Heart left ventricle (tissue), 16 donors: ENCODE measurements around the gene CRYL1. TPM values are rescaled to one million over a fixed set of nuclear protein-coding genes. Genes with fewer than 3 reads are reported as not detected.

Experiments
- ATAC-seq, 4 donors: fragments of 200-7000 bp; cut with Tn5 transposase; one replicate each; pipeline ENCODE4 v1.9.1; 2020 to 2022; ENCODE audit warnings: moderate library complexity in 4 of 4, mild to moderate bottlenecking in 3 of 4, moderate number of reproducible peaks in 1 of 4
- DNase-seq, 5 donors: peaks; one replicate each; pipeline ENCODE4 v3.0.0-alpha.2; 2020
- H3K27ac ChIP-seq, 12 donors: fragments of 200-600 bp; sonication (generic) in 4 of 12; one replicate each; pipeline versions ENCODE4 v1.5.0 to v1.8.0; 2016 to 2022; ENCODE audit warnings: mild to moderate bottlenecking in 2 of 12
- H3K27me3 ChIP-seq, 9 donors: fragments of 200-600 bp; sonication (generic) in 2 of 9; one replicate each; pipeline versions ENCODE4 v1.5.1 to v1.8.0; 2016 to 2022; ENCODE audit warnings: mild to moderate bottlenecking in 3 of 9
- H3K36me3 ChIP-seq, 9 donors: fragments of 200-600 bp; sonication (generic) in 2 of 9; one replicate each; pipeline versions ENCODE4 v1.5.0 to v1.8.0; 2018 to 2022; ENCODE audit warnings: mild to moderate bottlenecking in 2 of 9
- H3K4me1 ChIP-seq, 12 donors: fragments of 200-600 bp; sonication (generic) in 4 of 12; one replicate each; pipeline versions ENCODE4 v1.5.0 to v1.8.0; 2016 to 2022; ENCODE audit warnings: mild to moderate bottlenecking in 3 of 12
- H3K4me3 ChIP-seq, 12 donors: fragments of 200-600 bp; sonication (generic) in 4 of 12; one replicate each; pipeline versions ENCODE4 v1.5.0 to v1.8.0; 2017 to 2022; ENCODE audit warnings: mild to moderate bottlenecking in 9 of 12, moderate library complexity in 4 of 12
- H3K9me3 ChIP-seq, 12 donors: fragments of 200-600 bp; sonication (generic) in 4 of 12; one replicate each; pipeline versions ENCODE4 v1.5.0 to v1.8.0; 2016 to 2022; ENCODE audit warnings: mild to moderate bottlenecking in 1 of 12
- CTCF ChIP-seq, 12 donors: fragments of 200-600 bp; sonication (generic) in 4 of 12; IDR thresholded peaks; one replicate each; pipeline versions ENCODE4 v1.5.0 to v1.8.0; 2018 to 2022; ENCODE audit warnings: antibody characterized with exemption in 12 of 12, mild to moderate bottlenecking in 5 of 12
- POLR2A ChIP-seq, 2 donors: fragments of 450-650 bp; IDR thresholded peaks; one replicate each; pipeline ENCODE4 v1.6.1; 2017; ENCODE audit warnings: antibody characterized with exemption in 2 of 2, mild to moderate bottlenecking in 2 of 2, moderate library complexity in 2 of 2
- WGBS, 4 donors: extraction: QIAGEN DNeasy Blood & Tissue Kit in 2 of 4; methylation state at CpG; one replicate each; pipeline versions ENCODE4 v1.1.5 to v1.1.7; 2013 to 2018; 5-methylcytosine and 5-hydroxymethylcytosine counted together
- intact Hi-C, 10 donors: fragments of 100-400 bp; cut with DNase I; formaldehyde crosslinking; loops; one replicate each; pipeline versions ENCODE4 v1.11.1 to v1.14.2; 2022
- polyA plus RNA-seq, 2 donors: library from polyadenylated mRNA; stranded (reverse); fragments of 200-250 nt; gene quantifications; one replicate each; pipeline ENCODE4 v1.2.3, GENCODE V29; 2013
- total RNA-seq, 9 donors: library from RNA; depleted of rRNA in 2 of 9; stranded (reverse); fragments of >200 nt in 2 of 9; fragmentation: NEBNext Ultra II Directional in 3 of 9; extraction: Animal tissue kit (Norgen Biotek cat#: 25700) in 3 of 9; gene quantifications; one replicate each; pipeline versions ENCODE4 v1.1.0 to v1.2.4, GENCODE V29; 2016 to 2023
- donor health status: ischemic (EF 13 %, LVEDD 7.1; RV severe dilation, severe dysfunction).
- donor health status: healthy with polysubstance abuse.
- donor health status: DM: no; HTN: yes; CAD: no.
- donor health status: DM: no; HTN: no; CAD: no.
- donor health status: ischemic (EF 25% LVEDD 6.9; RV normal size, moderate dysfunction).
- donor health status: ischemic (EF 25% LVEDD 5.7; RV mildly dilated, moderate dysfunction).
- donor health status: healthy.
- donor health status: DM: yes; HTN: yes; CAD: no.
- donor health status: ischemic (EF 35%, LVEDD 5.7; RV mildly dilated, moderate dysfunction).
- donor health status: nonischemic (EF 11% LVEDD 7.7; RV severe dilation, severe dysfunction).
- donor health status: DM: yes; HTN: yes; CAD: no.
- donor health status: PGD.
- donor health status: ischemic (EF 29% LVEDD 5.4; RV normal size, mild dysfunction).
- donor health status: nonischemic (EF 23%, LVEDD 6.1; RV moderate dilation, normal function).

CRYL1 gene
- total and polyA plus RNA-seq, 11 donors, result 10.7 to 36.5 (median 20.9) TPM

GRCh38 chr13:20394506-20394905 lies 131.2 kb downstream of the CRYL1 start:
- Histone ChIP-seq H3K4me1 (no peaks in the 10 kb centered on the region), H3K36me3 (no peaks in the 10 kb centered on the region), H3K27ac (no peak overlapping the region), H3K9me3 (no peaks in the 10 kb centered on the region), H3K4me3 (no peak overlapping the region), H3K27me3 (no peaks in the 10 kb centered on the region)
- intact Hi-C loops, result no loop called here
- ATAC-seq, result peak in 2 of 4 donors; percentile 11 to 29
- WGBS, 4 donors, result 55 to 64% (median 61%) methylated on average over 19 to 30 of the region's 30 CpGs
- no peak for TF ChIP-seq POLR2A (IDR thresholded peaks at IDR 0.05)
- DNase-seq, result no peak

GRCh38 chr13:20394169-20394501 lies 131.5 kb downstream of the CRYL1 start:
- no peak for DNase-seq
- no peaks in the 10 kb centered on the region for H3K4me1 ChIP-seq
- H3K27ac ChIP-seq, result no peak overlapping the region
- no peaks in the 10 kb centered on the region for H3K27me3 ChIP-seq
- ATAC-seq, result no peak
- no peaks in the 10 kb centered on the region for H3K9me3 ChIP-seq
- no peak overlapping the region for H3K4me3 ChIP-seq
- no peak for TF ChIP-seq CTCF (IDR thresholded peaks at IDR 0.05)
- no peak for TF ChIP-seq POLR2A (IDR thresholded peaks at IDR 0.05)
- 78 to 85% (median 82%) methylated on average over 8 of the region's 8 CpGs for WGBS, 4 donors
- no peaks in the 10 kb centered on the region for H3K36me3 ChIP-seq
- intact Hi-C loops, result no loop called here

GRCh38 chr13:20393273-20394168 lies 132.1 kb downstream of the CRYL1 start:
- no peak overlapping the region for H3K4me3 ChIP-seq
- no peaks in the 10 kb centered on the region for H3K27me3 ChIP-seq
- no peaks in the 10 kb centered on the region for H3K9me3 ChIP-seq
- DNase-seq (no peak), ATAC-seq (no peak)
- no peak overlapping the region for H3K27ac ChIP-seq
- intact Hi-C loops, result no loop called here
- WGBS, 4 donors, result 97 to 98% (median 97%) methylated on average over 10 of the region's 10 CpGs
- H3K4me1 ChIP-seq, result peaks cover 0 to under 1% (median 0%) of the 10 kb centered on the region in 12 donors
- no peaks in the 10 kb centered on the region for H3K36me3 ChIP-seq
- TF ChIP-seq CTCF (IDR thresholded peaks at IDR 0.05) (no peak), POLR2A (IDR thresholded peaks at IDR 0.05) (no peak)

GRCh38 chr13:20392530-20392929 lies 133.1 kb downstream of the CRYL1 start:
- Histone ChIP-seq H3K36me3 (no peaks in the 10 kb centered on the region), H3K27me3 (no peaks in the 10 kb centered on the region), H3K27ac (no peak overlapping the region), H3K4me3 (no peak overlapping the region), H3K4me1 (peaks cover 0 to 7% (median 0%) of the 10 kb centered on the region in 12 donors), H3K9me3 (no peaks in the 10 kb centered on the region)
- DNase-seq (no peak), ATAC-seq (no peak)
- intact Hi-C loops, result no loop called here
- TF ChIP-seq CTCF (IDR thresholded peaks at IDR 0.05), result no peak
- TF ChIP-seq POLR2A (IDR thresholded peaks at IDR 0.05), result no peak
- WGBS, 4 donors, result 95 to 98% (median 97%) methylated on average over 4 of the region's 4 CpGs
